NCI-H1930 (cell line): ENCODE measurements around the gene DLST.
"Not testable (repeated sequence)": the region's sequence is repeated elsewhere in the genome, so short reads cannot be mapped to it uniquely, and the experiment has no call there.

Experiments used
- DNase-seq, 2 experiments: peaks; one replicate each; lab custom pipeline; 2025; lab: John Stamatoyannopoulos, UW

Gene DLST

DNA sequence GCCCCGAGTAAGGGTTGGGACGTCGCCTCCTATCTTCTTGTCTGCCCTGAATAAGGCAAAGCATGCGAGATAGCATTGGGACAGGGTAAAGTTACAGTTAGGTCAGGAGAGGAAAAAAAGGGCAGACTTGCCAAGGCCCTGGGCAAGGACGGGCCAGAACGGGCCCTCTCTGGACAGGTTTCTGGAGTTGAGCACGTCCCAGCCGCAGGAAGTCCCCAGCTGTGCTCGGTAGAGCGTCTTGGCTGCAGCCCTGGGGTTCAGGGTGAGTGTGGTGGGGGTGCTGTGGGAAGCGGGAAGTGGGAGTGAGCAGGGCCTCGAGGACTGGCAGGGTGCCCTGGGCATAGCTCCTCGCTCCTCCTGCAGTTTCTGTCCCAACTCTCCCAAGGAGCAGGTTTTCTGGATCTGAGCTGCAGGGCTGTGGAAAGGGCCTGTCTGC is 35.9 kb downstream of the DLST start:
- no peak for DNase-seq

DNA sequence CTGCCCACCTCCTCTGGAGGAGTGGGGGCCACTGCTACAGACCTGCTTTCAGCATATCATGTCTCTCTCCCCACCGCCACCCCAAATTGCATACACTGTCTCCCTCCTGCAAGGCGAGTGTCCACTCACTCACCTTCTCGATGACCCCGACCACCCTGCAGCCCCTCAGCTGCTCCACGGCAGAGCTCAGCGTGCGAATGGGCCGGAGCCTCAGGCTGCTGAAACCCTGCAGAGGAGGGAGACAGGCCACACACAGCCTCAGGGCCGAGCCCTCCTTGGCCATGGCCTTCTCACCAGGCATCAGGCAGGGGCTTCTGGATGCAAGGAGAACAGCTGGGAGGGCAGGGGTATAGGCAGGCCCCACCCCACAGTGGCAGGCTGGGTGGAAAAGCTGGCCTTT is 36.7 kb downstream of the DLST start:
- no peak for DNase-seq

DNA sequence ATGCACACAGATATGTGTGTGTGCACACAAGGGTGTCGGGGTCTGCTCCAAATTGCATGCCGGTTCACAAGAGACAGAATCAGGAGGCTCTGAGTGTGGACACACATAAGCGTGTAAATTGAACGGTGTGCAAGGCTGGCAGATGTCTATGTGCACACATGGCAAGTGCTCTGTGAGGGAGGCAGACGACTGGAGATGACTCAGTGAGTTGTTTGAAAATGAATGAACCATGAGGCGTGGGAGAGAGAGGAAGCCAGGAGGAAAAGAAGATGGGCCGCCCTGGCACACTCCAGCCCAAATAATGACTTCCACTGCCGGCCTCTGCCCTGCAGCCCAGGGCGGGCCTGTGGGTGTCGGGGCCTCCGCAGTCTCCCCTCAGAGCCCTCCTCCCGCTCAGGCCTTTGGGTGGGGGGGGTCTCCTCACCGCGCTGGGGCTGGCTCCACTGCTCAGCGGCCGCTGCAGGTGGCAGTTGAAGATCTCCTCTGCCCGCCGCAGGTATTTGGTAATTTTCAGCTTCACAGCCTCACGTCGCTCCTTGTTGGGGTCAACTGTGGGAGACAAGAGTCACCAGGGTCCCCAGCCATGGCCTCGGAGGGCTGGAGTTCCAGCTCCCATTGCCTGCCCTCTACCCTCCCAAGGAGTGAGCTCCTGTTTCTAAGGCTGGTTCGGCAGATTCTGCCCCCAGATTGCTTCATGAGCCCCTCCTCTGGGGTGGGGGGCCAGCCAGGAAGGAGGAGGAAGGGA is 37.9 kb downstream of the DLST start:
- no peak for DNase-seq

DNA sequence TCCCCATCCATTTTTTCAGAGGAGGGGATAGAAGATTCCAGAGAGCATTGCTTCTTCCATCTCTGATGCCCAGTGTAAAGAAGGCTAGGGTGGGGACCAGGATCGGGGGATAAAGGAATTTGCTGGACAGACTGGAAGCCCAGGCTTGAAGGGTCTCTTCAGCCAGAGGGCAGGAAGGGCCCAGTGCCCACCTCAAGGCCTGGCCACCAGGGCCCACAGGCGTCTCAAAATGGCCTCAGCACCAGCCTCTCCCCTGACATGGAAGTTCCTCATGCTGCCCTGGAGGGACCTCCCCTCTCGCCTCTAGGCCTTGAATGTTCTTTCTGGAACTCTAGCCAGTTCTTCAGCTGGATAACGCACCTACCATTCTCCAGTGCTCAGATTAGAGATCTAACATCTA is 38.6 kb downstream of the DLST start:
- no peak for DNase-seq

DNA sequence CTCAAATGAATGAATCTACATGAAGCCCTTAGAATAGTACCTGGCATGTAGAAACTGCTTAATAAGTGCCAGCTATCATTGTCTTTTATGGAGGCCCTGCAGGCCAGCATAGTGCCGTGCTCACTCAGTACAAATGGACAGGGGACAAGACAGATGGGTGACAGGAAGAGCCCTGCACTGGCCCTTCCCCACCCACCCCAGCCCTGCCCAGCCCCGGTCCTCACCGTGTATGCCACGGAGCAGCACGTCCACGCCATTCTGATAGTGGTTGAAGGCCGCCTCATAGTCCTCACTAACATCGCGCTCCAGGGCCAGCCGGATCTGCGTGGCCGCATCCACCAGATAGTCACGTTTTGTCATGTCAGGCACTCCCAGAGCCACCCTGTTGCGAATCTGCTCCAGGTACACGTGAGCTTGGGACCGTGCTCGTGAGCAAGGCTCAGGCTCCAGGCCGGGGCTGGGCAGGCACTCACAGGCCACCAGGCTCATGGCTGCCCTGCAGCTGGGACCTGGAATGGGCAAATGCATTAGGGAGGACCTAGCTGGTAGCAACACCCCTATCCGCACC is 39.4 kb downstream of the DLST start:
- DNase-seq, result no peak

DNA sequence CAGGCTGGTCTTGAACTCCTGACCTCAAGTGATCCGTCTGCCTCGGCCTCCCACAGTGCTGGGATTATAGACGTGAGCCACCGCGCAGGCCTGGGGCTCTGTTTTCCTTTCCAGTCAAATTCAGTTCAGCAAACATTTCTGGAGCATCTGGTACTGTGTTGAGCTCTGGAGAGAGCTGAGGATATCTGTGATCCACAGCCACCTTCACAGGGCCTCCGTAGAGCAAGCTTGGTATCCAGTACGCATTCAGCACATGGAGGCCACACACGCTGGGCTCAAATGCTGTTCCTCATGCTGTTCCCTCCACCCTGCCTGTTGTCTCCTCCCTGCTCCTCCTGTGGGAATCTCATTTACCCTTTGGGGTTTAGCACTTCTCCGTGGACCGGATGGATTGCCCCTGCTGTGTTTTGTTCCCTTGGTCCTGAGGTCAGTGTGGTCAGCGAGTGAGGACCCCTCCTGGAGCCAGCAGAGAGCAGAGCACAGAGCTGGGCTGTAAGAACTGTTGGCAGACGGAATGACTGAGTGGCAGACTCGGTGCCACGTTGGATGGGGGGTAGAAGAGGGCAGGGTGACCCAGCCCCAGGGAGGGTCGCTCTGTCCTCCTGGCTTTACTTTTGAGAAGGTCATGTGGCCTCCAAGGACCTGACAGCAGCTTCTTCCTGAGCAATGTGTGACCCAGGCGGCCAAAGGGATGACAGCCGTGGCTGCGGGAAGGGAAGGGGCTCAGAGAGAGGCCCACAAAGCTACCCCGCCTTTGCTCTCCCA is 40.5 kb downstream of the DLST start:
- DNase-seq, result no peak

DNA sequence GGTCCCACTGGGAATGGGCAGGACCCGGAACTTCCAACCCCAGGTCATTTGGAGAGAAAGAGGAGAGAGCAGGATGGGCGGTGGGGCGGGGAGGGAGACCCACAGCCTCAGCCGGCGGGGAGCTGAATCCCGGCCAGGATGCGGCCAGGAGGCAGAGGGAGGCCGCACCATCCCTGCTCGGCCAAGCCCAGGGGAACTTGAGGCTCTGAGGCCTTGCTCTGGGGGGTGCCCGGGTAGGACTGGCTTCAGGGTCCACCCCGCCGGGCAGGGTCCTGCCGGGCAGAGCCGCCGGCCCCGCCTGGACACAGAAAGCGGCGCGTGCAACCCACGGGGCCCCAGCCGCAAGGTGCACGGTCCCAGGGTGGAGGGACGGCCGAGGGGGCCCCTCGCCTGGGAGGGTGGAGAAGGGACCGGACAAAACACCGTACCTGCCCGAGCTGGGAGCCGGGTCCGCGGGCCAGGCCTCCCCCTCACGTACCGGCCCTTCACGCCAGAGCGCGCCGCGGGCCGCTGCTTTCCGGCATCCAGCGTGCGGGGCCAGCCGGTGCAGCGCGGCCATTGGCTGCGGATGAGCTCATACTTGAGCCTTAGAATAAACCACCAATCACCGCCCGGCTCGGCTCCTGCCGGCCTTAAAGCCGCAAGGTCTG is 41.2 kb downstream of the DLST start, which contains the start of gene RPS6KL1:
Gene RPS6KL1, minus strand, starts transcription at position 509 of the 650 bp plus-strand sequence. CDS start 1,719 bp downstream, outside the sequence.
- DNase-seq, result peak; percentile 78 to 82

DNA sequence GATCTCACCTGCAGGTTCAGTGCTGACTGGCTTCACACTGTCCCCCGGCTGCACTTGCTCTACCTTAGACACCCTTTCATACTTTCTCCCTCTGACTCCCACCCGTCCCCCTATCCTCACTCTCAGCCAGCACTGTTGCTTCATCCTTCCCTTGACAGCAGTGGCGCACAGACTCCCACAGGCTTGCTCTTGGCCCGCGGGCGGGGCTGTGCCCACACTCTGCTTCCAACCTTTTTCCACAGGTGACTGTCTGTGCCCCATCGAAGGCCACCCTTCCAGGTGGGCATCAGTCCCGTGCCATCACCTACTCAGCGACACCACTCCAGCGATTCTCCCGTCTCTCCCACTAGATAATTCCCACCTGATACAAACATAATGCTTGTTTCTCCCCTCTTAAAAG is 42.3 kb downstream of the DLST start:
- DNase-seq, result no peak

DNA sequence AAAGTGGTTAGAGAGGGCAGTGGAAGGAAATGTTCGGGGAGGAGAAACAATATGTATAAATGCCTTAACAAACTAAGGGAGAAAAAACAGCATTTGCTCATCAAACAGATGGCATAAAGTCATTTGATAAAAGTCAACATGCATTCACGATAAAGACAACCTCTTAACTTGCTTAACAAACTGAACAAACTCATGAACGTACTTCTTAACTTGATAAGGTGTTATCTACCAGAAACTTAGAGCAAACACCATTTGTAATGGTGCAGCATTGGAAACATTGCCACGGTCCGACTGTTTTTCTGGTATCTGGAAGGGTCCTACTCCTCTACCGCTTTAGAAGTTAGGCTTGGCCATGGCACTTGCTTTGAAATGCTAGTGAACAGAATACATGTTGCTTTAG is 45.5 kb downstream of the DLST start:
- no peak for DNase-seq

DNA sequence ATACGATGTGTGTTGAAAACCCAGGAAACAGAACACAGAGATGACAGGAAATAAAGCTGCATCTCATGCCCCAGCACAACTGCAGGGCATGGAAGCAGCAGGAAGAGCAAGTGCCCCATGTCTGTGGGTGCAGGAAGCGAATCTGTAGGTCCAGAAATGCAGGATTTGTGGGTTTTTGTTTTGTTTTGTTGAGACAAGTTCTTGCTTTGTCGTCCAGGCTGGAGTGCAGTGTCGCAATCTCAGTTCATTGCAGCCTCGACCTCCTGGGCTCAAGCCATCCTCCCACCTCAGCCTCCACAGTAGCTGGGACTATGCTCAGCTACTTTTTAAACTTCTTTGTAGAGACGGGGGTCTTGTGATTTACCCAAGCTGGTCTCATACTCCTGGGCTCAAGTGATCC is 47.5 kb downstream of the DLST start:
- no peak for DNase-seq

DNA sequence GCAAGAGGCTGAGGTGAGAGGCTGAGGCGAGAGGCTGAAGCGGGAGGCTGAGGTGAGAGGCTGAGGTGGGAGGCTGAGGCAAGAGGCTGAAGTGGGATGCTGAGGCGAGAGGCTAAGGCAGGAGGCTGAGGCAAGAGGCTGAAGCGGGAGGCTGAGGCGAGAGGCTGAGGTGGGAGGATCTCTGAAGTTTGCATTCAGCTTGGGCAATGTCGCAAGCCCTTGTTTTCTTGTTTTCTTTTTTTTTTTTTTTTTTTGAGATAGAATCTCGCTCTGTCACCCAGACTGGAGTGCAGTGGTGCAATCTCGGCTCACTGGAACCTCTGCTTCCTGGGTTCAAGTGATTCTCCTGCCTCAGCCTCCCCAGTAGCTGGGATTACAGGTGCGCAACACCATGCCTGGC is 50.0 kb downstream of the DLST start:
- DNase-seq, result not testable (repeated sequence)

DNA sequence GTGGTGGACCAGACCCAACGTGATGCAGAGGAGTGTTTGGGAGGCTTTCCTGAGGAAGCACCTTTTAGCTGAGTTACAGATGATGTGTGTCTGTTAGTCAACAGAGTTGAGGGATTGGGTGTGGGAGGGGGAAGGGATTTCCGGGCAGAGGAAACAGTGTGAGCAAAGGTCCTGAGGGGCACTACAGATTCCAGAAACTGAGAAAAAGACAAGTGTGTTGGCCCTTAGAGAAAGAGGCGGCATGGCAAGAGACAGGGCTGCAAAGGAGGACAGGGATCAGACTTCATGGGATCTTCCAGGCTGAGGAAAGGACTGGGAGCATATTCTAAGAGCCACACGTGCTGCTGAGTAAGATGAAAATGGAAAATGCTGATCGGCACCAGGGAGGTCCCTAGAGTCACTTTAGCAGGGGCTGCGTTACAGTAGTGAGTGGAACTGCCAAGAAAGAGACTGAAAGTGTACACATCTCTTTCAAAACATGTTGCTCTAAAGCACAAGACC is 50.7 kb downstream of the DLST start:
- no peak for DNase-seq

DNA sequence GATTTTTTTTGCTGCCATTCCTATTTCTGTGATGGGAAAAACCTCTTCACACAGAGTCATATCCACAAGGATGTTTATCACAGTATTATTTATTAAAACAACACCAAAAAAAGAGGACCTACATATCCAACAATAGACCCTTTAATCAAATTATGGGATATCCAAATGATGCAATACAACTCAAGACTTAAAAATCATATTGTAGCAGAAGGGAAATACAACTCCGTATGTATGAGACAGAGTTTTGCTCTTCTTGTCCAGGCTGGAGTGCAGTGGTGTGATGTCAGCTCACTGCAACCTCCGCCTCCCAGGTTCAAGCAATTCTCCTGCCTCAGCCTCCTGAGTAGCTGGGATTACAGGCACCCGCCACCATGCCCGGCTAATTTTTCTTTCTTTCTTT is 51.2 kb downstream of the DLST start:
- not testable (repeated sequence) for DNase-seq

DNA sequence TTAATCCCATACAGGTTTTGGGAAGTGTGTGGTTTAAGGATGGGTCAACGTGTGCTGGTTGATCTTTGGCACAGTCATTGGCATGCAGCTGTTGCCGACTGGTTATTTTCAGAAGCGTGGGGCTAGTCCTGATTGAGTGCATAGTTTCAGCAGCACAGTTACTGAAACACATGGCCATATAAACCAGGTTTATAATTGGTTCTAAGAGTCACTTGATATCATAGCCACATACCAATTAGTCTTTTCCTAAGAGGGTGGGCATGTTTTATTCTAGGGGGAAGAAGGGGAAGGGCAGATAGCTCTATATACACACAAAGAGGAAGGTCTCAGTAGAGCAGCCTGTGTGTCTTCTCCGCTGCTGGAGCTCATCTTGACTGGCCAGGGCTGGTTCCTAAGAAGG is 52.3 kb downstream of the DLST start:
- DNase-seq, result no peak

DNA sequence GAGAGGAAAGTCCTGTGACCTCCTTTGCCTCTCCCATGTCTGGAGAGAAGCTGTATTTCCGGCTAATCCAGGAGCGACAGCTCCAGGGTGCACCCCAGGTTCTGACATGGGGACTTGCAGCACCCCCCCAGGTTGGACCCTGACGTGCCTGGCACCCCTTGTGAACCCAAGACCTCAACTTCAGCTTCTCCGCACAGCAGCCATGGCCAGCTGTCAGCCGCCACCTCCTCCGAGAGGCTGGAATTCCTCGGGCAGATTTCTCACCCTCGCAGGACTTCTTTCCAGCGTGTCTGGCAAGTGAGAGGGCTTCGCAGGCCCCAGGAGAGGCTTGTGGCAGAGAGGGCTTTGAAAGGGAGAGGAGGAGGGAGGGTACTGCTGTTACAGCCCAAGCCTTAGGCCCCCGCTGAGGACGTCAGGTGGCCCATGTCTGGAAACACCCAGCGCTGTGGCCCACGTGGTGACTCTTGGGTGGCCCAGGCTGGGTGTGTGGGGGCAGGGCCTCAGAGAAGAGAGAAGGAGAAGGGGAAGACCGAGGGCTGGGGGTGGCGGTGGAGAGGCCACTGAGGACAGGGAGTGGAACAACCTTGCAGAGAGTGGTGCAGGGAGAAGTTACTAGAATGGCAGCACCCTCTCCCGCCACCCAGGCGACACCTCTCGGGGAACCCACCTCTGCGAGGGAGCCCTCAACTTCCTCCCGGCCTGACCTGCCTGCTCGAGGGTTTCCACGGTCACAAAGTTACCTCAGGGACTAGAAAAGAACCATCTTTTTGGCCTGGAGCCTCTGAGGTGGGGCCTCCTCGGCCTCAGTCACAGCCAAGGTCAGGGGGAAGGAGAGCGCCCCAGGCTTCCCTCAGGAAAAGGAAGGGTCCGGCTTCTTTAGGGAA is 53.0 kb downstream of the DLST start:
- no peak for DNase-seq

DNA sequence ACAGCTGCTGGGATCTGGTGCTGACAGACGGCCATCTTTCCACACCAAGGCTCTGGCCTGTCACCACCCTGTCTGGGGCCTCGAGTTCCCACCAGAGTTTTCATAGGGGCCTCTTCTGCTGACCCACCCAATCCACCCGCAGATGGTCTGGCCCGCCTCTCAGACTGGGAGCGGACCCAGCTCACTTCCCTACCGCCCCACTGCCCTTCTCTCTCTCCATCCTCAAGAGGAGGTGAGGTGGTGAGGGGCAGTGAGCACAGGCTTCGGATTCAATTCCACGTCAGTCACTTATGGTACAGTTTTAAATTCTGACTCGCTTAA is 53.6 kb downstream of the DLST start:
- no peak for DNase-seq

DNA sequence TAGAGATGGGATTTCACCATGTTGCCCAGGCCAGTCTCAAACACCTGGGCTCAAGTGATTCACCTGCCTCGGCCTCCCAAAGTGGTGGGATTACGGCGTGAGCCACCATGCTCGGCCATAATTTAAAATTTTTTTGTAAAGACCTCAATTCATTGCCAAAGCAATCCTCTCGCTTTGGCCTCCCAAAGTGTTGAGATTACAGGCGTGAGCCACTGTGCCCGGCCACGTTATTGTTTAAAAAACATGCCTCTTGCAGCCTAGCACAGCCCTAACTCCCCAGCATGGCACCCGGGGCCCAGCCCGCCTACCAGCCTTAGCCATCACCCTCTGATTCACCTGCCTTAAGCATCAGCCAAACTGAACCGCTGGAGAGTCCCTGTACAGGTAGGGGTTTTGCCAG is 54.4 kb downstream of the DLST start:
- DNase-seq, result no peak

DNA sequence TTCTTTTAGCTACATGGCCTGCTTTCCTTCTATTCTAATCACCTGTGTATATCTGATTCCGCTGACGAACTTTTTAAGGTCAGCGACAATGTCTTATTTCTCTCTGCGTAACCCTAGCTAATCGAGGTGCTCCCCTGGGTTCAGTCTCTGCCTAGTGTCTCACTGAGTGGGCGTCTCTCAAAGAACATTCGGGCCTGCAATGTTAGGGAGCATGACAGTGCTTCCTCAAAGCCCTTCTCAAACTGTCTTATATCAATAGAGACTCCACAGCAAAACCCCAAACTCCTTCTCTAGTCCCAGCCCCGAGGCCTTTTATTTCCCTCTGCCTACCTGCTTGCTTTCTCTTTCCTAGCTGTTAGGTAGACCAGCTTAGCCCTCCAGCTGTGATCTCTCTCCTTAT is 55.0 kb downstream of the DLST start:
- no peak for DNase-seq

DNA sequence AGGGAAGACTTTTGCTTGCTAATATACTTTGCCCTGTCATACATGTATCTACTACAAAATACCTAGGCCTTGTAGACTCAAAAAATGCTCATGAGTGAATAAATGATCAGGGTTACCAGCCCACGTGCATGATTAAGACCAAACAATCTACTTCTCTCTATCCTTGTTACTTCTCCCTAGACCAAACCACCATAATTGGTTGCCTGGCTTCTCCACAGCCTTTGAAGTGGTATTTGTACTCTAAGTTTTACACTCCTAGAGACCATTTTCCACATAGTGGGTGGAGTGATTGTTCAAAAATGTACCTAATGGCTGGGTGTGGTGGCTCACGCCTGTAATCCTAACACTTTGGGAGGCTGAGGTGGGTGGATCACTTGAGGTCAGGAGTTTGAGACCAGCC is 55.5 kb downstream of the DLST start:
- no peak for DNase-seq

DNA sequence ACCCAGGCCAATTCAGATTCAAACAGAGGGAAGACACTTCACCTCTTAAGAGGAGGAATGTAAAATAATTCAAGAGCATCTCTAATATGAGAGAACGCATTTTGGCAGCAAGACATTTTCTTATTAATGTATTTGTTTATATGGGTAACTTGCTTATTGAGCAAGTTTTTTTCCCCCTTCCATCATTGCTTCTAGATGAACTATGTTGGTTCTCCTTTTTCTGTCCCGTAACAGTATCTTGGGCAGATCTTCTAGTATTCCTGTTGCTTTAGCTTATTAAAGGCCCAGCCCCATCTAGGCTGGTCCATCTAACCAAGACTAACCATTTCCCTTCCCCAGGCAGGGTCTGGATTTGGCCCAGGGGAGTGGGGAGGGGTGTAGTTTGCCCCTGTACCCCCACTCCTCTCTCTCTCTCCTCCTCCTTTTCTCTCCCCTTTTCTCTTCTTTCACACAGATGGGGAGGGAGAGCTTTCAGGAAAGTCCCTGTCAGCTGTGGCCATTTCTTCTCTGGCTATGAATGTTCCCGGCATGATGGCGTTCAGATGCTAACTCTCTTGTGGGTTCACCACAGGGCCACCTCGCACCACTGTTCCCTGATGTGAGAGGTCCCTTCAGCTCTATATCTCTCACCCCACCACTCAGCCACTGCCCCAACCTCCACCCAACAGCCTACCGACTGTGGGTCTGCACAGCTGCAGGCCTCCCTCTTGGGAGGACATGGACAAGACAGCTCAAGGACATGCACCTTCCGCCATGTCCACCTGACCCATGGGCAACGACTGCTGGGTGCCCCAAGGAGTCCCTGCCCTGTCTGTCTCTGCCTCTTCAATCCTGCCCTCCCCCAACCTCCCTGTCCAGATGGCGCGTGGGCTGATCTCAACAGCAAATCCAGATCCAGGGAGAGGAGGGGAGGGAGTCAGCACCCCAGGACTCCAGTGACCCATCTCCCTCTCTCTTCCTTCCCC is 57.1 kb downstream of the DLST start:
- DNase-seq, result no peak
